ENCODE results near the gene CACNA1B.
"Not testable (repeated sequence)": the region's sequence is repeated elsewhere in the genome, so short reads cannot be mapped to it uniquely, and the experiment has no call there.

The CACNA1B gene

GRCh38 chr9:138073408-138073807 lies 195.8 kb downstream of the CACNA1B start:
- DNase-seq (ENCODE audit: low read depth), result no peak

DNA sequence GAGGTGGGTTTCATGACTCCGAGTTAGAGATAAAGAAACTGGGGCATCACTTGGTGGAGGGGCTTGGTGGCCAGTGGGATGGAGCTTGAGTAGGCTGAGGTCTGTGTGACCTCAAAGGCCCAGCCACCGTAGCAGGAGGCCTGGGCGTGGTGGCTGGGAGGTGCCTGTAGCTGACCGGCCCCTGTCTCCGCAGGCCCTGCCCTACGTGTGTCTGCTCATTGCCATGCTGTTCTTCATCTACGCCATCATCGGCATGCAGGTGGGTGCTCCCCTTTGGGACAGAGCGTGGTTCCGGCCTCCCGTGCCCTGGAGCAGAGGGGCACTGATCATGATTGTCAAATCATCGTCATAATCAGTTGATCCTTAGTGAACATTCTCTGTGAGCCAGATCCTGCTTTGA lies 196.2 kb downstream of the CACNA1B start:
- no peak for DNase-seq (ENCODE audit: low read depth)

DNA sequence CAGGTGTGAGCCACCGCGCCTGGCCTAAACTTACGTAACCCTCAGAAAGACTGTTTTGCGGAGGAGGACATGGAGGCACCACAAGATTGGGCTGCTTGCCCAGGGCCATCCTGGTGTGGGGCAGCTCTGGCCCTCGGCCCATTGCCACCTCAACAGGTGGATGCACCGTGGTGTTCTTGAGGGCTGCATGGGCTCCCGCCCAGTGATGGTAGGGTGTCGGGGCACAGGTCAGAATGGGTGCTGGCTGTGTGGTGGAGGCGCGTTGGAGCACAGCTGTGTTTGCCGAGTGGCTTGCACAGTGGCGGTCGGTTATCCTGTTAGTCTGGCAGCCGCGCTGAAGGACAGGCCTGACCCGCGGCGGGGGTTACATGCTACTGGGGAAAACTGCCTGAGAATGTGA lies 196.9 kb downstream of the CACNA1B start:
- DNase-seq (ENCODE audit: low read depth), result no peak

- DNase-seq (ENCODE audit: low read depth), result no peak
Measured at GRCh38 chr9:138075496-138075895, 197.9 kb downstream of the CACNA1B start.

DNA sequence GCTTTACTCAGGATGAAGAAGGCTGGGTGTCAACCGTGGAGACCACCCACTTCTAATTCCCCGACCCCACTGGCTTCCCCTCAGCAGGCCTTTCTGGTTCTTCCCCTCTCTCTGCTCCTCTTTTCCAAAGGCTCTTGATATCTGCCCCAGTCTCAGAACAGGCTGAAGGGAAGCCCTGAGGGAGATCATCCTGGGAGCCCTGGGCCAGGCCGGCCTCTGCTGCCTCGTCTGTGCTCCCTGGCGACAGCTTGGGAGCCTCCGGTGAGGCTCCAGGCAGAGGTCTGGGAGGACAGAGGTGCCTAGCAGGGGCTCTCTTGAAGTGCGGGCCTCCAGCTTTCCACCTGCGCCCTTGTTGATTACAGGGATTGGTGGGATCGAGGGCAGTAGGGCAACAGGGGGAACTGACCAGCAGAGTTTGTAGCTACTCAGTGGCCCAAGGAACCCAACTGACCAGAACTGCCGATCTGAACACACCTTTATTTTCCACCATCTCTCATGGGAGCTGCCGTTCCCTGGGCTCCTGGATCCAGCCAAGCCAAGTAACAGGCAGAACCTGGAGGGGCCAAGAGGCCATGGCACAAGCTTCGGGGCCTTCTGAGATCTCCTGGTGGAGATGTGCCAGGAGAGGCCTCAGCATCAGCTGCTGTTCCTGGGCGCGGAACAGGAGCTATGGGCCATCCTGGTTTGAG lies 198.5 kb downstream of the CACNA1B start:
- DNase-seq (ENCODE audit: low read depth), result no peak

- no peak for DNase-seq (ENCODE audit: low read depth)
Measured at GRCh38 chr9:138076650-138077009, 199.0 kb downstream of the CACNA1B start.

DNA sequence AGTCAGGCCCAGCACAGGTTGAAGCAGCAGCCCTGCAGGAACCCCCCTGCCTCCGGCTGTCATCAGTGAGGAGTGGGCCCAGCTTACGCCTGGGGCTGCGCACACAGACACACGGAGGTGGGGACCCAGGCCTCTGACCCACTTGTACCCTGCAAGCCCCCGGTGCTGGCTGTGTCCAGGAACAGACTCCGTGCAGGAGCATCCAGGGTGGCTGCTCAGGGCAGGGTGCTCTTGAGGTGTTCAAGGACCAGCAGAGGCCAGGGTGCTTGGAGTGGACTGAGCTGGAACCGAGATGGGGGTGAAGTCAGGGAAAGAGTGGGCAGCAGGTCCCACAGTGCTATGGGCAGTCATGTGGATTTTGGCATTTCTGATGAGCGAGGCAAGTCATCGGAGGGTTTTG lies 199.5 kb downstream of the CACNA1B start:
- DNase-seq (ENCODE audit: low read depth), result no peak

DNA sequence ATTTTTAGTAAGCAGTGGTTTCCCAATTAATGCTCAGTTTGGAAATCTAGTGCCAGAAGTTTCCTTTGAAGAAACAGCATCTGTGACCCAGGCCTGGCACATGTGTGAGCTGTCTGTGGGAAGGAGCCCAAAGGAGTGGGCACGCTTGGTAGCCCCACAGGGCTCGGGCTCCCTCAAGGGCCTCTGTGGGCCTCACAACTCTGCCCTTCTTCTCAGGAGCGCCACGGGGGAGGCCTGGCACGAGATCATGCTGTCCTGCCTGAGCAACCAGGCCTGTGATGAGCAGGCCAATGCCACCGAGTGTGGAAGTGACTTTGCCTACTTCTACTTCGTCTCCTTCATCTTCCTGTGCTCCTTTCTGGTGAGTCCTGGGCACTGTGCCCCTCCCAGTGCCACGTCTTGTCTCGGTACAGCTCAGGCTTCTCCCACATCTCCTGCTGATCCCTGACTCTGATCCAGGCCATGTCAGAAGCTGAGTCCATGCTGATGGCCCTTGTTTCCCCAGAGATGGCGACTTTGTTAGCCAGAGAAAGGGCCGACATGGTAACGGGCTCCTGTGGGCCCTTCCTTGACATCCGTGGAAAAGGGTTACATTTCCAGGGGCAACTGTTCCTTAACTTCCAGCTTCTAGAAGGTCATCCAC lies 200.4 kb downstream of the CACNA1B start:
- DNase-seq (ENCODE audit: low read depth), result no peak

- DNase-seq (ENCODE audit: low read depth), result no peak
Measured at GRCh38 chr9:138078846-138079245, 201.3 kb downstream of the CACNA1B start.

DNA sequence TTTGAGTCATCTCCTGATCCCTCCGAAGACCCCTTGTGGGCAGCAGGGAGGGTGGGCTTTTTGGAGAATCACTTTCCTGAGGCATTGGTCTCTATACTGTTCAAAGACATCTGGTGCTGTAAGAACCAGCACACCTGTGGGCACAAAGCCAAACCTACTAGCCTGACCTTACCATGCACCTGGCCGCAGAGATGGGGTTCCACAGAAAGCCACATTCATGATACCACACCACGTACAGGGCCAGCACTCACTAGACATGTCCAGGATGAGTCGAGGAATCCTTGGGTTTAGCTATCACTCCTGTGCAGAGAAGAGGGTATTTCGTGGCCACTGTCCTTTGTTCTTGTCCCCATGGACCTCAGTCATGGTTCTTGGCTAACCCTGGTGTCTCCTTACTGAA lies 203.4 kb downstream of the CACNA1B start:
- DNase-seq (ENCODE audit: low read depth), result no peak

- no peak for DNase-seq (ENCODE audit: low read depth)
Measured at GRCh38 chr9:138082918-138083636, 205.5 kb downstream of the CACNA1B start.

DNA sequence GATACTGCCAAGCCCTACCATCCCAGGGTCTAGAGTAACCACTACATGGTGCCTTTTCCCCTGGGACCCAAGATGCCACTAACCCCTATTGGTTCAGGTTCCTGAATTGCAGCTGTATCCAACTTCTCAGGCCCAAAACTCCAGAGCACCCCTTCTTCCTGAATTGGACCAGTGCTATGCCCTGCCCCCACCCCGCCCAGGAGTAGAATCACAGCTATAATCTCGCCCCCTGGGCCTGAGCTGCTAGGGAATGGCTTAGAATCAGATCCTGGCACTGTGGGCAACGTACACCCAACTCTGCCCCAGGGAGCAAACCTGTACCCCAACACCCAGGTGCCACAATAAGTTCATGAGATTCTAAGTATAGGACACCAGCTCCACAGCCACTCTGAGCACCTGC lies 206.3 kb downstream of the CACNA1B start:
- DNase-seq (ENCODE audit: low read depth), result no peak

GRCh38 chr9:138085568-138085967 lies 208.0 kb downstream of the CACNA1B start:
- no peak for DNase-seq (ENCODE audit: low read depth)

DNA sequence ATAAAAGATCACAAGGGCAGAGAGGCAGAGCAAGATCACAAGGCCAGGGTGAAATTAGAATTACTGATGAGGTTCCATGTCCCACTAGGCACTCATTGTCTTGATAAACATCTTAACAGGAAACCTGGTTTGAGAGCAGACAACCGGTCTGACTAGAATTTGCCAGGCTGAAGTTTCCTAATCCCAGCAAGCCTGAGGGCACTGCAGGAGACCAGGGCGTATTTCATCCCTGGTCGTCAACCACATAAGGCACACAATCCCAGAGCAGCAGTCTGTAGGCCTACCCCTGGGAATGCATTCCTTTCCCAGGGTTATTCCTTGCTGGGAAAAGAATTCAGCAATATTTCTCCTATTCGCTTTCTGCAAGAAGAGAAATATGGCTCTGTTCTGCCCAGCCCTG lies 214.5 kb downstream of the CACNA1B start:
- DNase-seq (ENCODE audit: low read depth), result not testable (repeated sequence)

- DNase-seq (ENCODE audit: low read depth), result no peak
Measured at GRCh38 chr9:138094028-138094427, 216.4 kb downstream of the CACNA1B start.

- DNase-seq (ENCODE audit: low read depth), result no peak
Measured at GRCh38 chr9:138095813-138096518, 218.4 kb downstream of the CACNA1B start.

- no peak for DNase-seq (ENCODE audit: low read depth)
Measured at GRCh38 chr9:138096519-138096845, 218.9 kb downstream of the CACNA1B start.

DNA sequence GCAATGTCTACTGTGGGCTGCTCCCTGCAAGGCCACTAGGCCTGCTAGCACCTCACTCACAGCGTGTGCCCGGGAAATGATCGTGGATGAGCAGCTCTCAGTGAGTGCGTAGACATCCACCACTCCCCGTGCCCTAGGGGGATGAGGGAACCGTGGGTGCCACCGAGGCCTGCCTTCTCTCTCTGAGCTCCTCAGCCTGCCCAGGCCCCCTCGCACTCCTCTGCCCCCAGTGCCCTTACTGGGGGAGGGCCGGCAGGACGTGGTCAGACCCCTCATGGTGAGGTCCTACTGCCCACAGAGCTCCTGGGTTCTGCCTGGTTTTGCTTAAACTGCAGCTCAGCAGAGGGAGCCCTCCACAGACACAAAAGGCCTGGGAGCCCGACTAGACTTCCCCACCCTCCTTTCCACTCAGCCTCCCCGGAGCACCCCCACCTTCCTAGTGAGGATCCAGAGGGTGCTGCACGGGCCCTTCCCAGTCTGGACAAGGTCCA lies 220.0 kb downstream of the CACNA1B start:
- no peak for DNase-seq (ENCODE audit: low read depth)

DNA sequence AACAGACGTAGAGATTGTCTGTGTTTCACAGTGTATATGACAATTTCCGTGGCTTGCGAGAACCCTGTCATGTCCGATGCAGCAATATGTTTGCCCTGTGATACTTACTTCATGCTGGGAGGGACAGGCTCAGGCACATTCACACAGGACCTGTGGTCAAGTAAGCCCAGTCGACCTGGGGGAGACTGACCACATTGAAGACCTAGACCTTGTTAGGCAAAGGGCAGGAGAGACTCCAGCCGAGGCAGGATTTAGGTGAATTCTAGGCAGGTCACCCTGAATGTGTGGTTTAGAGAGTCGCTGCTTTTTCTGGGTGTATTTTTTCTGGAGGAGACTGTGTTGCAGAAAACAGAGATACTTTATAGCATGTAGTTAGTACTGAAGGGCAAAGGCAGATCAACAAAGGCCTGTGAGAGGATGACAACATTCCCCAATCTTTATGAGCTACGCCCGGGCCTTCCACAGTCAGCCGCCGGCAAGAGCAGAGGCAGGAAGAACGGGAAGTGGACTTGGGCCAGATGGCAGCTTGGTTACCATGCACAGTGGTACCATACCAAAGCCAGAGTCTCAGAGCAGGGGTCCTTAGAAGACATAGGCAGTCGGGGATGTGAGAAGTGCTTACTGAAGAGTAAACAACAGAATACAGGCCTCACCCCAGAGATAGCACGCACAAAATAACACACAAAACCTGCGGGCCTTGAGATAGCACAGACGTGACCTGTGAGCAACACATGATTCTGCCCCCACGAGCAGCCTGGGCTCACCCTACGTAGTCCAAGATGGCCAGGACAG lies 220.7 kb downstream of the CACNA1B start:
- no peak for DNase-seq (ENCODE audit: low read depth)

DNA sequence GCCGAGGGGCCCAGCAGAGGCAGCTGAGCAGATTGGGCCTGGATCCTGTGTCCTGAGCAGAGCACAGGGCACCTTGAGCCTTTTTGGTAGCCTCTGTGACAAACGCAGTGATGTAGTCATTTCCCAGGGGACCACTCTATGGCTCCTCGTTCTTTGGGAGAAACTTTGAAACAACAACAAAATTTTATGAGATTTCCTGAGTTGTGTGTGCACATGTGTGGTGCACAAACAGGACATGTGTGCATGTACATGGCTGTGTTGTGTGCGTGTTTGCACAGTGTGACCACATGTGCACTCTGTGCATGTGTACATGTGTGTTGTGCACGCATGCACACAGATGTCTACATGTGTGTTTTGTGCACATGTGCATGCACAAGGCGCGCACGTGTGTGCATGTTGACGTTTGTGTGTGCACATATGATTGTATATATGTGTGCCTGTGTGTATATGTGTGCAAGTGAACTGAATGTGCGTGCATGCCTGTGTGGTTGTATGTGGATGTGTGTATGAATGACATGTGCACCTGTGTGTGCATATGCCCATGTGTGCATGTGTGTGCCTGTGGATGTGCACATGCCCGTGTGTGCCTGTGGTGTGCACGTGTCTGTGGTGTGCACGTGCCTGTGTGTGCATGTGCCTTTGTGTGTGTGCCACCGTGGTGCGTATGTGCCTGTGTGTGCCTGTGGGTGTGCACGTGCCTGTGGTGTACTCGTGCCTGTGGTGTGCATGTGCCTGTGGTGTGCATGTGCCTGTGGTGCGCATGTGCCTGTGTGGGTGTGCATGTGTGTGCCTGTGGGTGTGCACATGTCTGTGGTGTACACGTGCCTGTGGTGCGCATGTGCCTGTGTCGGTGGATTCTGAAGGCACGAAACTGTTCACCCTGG lies 221.6 kb downstream of the CACNA1B start:
- no peak for DNase-seq (ENCODE audit: low read depth)

All from non-pigmented ciliary epithelial cell (primary cell).